Stimulated activated CD8-positive, alpha-beta memory T cell treated with anti-CD3 and anti-CD28 coated beads, Interleukin-12 subunit alpha, Interleukin-12 subunit beta, amount 100 ng/mL, for 24 hours (primary cell): ENCODE data around the gene PIEZO1.
"Not testable (repeated sequence)": the region's sequence is repeated elsewhere in the genome, so short reads cannot be mapped to it uniquely, and the experiment has no call there.

Source experiments
- DNase-seq: peaks from one replicate; pipeline ENCODE4 v3.0.0-alpha.2; 2020; ENCODE audit errors: extremely low read depth

The PIEZO1 gene

DNA sequence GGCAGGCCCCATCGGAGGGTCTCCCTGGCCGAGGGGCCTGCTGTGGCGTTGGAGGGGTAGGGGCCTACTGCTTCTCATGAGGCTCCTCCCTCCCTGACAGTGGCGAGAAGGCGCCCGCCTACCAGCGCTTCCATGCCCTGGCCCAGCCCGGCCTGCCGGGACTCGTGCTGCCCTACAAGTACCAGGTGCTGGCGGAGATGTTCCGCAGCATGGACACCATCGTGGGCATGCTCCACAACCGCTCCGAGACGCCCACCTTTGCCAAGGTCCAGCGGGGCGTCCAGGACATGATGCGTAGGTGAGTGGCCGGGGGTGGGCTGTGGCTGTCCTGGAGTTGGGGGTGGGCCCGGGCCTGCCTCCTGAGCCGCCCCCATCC is 20.3 kb upstream of the PIEZO1 start:
- no peak for DNase-seq

DNA sequence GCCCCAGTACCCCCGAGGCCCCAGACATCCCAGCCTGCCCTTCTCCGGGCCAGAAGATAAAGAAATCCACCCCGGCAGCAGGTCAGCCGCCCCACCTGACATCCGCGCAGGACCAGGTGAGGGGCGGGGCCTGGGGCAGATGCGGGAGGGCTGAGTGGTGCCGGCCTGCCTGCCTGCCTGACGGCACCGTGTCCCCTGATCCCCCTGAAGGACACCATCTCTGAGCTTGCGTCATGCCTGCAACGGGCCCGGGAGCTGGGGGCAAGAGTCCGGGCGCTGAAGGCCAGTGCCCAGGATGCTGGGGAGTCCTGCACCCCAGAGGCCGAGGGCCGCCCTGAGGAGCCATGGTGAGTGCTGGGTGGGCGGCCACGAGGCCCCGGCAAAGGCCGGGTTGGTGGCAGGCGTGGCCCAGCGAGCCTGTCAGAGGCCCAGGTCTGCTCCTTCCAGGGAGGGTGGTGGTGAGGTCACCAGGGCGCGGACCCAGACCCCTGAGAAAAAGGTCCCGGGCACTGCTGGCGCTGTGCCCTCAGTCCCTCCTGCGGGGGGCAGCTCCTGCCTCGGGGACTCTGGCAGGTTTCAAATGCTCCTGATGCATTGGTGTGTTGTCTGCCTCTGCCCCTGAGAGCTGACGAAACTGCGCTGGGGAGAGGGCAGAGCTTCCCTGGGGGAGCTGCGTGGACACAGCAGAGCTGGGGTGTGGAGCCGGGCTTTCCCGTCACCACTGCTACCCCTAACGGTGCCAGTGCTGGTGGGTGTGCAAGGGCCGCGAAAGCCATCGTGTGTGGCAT is 19.7 kb upstream of the PIEZO1 start:
- DNase-seq: no peak

DNA sequence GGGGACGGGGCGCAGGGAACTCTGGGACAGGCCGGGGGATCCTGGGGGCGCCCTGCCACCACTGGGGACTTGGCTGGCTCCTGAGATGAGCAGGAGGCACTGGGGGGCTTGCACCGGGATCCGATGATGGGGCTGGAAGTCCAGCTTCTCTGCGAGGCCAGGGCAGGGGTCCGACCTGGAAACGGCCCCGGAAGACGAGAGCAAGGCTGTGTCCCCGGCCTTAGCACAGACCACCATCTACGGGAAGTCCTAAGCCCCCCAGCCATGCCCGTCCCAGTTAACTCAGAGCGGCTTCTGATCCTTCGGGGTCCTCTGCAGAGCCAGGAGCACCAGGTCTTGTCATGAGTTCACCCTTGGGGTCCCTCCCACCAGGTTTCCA is 19.1 kb upstream of the PIEZO1 start:
- DNase-seq: no peak

DNA sequence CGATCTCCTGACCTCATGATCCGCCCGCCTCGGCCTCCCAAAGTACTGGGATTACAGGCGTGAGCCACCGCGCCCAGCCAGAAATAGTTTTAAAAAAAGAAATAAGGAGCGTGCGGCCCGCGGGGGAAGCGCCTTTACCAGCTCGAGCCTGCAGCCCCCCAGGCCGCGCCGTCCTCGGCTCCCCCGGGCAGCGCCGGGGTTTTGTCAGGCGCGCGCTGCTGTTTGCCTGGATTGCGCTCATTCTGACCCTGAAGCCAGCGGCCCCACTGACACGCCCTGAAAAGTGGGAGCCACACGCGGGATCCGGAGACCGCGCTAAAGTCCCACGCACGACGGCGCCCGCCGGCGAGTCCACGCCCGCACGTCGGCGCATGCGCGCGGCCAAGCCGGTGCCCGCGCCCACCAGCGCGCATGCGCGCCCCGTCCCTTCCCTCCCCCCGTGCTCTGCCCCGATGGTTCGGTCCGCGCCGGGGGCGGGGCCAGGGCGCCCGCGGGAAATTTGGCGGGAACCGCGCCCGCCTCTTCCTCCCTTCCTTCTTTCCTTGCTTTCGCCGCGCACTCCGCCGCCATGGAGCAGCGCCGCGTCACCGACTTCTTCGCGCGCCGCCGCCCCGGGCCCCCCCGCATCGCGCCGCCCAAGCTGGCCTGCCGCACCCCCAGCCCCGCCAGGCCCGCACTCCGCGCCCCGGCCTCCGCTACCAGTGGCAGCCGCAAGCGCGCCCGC is 18.4 kb upstream of the PIEZO1 start, which contains the start of gene CDT1:
CDT1 (plus strand) TSS at position 526 of the 724 bp plus-strand sequence; CDS start at position 569, 43 bp downstream.
- DNase-seq: no peak

DNA sequence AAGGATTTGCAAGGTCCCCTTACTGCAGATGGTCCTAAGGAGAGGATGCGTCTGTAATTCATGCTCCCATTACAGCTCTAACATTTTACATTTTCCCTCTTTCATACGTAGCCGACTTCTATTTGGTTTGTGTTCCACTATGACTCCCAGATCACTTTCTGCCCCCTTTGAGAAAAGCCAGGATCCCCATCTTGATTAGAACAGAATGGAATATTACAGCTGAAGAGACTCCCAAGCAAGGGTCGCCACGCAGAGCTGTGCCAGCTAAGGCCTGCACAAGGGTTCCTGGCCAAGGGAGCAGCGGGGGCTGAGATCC is 15.2 kb upstream of the PIEZO1 start:
- DNase-seq: no peak

DNA sequence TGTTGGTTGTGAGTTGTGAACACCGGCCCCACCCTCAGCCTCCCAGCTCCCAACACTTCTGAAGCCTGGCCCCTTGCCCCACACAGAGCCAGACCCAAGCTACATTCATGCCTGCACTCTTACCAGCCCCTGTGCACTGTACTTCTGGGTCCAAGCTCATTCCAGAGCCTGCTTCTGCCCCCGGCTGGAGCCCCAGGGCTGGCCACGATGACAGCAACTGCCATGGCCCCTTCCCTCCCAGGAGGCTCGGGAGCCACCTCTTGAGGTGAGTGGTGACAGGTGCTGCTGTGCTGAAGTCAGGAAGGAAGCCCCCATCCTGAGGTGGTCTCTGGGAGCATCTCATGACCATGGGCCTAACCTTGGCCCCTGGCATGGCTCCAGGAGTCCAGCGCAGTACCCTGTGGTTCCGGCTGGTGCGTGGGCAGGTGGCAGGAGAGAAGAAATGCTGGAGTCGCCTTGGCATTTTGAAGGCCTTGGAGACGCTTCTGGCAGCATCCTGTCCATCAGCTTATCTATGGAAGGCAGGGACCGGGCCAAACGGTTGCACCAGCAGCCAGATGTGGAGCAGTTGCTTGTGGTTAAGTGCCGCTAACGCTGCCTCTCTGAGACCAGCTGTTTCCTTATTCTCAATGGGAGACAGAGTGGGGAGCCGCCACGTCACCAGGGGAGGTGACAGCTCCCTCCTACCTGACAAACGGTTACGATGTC is 14.7 kb upstream of the PIEZO1 start:
- DNase-seq: no peak

DNA sequence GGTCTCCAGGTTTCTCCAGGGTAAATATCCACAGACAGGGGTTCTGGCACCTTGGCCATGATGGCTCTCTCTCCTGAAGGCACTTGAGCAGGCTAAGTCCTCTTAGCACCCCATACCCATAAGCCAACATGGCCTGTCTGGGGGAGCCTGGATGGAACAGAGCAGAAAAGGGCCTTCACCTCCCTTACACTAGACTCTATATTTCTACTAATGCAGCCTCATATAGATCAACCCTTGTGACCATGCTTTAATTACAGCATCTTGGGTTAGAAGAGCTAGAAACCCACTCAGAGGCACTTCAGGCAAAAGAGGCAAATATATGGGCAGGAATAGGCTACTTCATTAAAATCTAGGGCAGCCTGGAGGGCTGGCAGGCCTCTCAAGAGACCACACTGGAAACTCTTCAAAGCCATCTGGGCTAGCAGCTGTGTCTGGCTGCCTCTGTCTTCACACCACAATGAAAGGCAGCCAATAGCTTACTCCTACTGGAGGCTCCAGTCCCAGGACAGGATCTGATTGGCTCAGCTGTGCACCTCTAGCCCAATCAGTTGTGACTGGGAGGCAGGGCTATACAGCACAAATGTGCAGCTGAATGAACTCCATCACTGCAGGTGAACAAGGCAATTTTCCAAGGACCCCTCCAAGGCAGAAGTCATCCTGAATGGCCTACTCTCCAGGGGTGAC is 13.9 kb upstream of the PIEZO1 start:
- no peak for DNase-seq

DNA sequence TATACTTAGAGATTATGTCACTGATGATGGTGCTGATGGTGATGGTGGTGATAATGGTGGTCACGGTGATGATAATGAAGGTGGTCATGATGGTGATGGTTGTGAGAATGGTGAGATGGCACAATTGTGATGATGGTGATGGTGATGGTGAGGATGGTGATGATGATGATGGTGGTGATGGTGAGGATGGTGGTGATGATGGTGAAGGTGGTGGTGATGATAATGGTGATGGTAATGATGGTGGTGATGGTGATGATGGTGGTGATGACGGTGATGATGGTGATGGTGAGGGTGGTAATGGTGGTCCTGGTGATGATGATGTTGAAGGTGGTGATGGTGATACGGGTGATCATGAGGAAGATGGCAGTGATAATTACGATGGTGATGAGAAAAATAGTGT is 13.1 kb upstream of the PIEZO1 start:
- no peak for DNase-seq

DNA sequence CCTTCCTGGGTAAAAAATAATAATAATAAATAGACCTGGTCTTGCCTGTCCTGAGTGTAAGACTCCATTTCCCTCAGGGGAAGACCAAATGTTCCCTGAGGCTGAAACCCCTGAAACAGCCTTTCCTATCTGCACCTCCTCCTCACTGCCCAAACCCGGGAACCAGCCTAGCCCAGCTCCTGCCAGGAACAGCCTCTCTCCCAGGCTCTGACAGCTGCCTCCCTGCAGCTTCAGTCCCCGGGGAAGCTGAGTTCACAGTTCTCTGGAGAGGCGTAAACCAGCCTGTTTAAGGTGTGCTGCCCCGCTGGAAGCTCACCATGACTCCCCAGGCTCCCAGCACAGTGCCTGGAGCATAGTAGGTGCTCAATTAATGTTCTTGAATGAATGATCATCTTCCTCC is 11.3 kb upstream of the PIEZO1 start:
- no peak for DNase-seq

DNA sequence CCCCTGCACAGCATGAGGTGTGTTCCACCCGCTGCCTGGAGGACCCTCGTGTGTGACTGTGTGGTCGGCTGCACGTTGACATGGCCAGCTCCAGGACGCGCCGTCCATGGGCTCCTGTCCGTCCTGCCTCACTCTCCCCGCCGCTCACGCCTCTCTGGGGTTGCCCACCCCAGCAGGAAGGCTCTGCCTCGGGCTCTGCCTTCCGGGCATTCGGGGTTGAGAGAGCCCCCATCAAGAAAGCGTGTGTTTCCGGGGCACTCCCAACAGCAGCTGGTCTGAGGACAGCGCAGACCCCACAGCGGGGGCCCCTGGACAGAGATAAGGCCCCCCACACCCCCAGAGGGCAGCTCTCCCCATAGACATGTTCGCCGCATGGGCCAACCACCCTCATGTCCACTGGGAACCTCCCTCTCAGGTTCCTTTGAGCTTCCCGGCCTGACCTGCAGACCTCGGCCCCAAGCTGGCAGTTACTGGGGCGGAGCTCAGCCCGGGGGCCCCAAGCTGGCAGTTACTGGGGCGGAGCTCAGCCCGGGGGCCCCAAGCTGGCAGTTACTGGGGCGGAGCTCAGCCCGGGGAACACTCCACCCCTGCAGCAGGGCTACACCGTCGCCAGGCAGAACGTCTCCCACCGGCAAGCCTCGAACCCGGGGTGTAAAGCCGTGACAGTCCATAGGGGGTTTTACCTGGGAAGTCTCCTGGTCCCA is 8.4 kb upstream of the PIEZO1 start:
- no peak for DNase-seq

DNA sequence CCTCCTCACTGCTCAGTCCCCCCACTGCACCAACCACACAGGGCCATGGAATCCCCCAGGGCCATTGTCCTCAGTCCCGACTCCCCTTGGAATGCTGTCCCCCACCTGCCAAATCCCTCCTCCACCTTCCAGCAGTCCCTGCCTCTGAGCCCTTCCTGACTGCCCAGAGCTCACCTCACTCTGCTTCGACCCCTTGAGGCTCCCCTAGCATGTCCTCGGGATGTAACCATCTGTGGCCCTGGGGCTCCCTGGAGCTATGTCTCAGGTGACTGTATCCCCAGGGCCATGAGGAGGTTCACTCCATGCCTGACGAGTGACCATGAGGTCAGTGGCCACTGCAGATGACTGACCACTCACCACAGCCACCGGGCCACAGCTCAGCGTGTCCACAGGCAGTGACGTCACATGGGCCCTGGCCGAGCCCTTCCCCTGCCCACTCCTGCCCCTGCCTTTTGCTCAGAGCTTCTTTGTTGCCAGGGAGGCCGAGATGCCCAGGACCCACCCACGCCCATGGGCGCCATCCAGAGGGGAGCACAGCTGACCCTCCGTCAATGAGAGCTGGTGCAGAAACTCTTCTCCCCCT is 7.7 kb upstream of the PIEZO1 start:
- no peak for DNase-seq

DNA sequence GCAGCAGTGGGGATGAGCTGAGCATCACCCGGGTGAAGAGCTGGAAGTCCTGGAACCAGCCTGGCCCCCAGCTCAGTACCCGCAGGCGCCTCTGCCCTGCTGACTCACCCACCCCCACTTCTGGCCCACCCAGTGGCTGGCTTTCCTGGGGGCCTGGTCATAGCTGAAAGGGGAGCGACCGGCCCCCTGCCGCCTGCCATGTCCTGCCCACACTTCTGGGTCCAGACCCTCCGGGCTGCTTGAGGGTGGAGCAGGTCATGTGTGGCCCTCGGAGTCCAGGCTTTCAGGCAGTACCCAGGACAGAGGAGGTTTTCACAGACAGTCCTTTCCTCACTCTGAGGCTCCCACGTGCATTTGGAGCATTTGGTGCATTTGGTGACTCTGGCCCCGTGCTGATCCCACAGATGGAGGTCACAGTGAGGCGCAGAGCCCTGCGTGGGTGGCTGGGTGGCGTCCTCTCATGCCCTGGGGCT is 7.1 kb upstream of the PIEZO1 start:
- no peak for DNase-seq

DNA sequence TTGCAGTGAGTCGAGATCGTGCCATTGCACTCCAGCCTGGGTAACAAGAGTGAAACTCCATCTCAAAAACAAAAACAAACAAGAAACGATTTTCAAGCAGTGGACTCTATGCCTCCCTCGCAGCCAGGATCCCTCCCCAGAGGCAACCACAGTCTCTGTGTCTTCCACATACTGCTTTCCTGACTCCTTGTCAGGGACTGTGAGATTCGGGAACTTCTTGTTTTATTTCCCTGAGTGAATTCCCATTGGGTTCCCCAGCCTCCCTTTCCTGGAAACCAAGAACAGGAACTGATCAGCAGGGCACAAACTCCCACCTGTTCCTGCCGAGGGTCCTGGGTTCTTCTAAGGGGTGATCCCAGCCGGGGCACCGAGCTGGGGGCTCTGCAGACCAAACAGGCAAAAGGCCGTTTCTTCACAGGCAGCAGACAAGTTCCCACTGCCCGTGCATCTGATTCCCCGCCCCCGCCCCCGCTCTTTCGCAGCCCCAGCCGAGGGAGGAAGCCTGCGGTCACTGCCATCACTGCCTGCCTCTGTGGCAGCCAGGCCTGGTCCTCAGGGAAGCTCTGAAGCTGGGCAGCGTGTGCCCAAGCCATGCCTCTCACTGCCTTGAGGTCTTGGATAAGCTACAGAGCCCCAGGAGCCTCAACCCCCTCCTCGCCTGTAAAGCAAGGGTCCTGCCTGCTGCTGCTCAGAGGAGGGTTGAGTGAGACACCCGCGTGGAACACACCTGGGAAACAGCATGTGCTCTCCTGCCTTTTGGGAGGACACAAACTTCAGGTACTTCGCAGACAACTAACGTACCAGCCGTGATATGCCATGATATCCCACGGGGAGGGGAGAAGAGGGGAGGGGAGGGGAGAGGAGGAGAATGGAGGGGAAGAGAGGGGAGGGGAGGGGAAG is 5.5 kb upstream of the PIEZO1 start:
- no peak for DNase-seq

DNA sequence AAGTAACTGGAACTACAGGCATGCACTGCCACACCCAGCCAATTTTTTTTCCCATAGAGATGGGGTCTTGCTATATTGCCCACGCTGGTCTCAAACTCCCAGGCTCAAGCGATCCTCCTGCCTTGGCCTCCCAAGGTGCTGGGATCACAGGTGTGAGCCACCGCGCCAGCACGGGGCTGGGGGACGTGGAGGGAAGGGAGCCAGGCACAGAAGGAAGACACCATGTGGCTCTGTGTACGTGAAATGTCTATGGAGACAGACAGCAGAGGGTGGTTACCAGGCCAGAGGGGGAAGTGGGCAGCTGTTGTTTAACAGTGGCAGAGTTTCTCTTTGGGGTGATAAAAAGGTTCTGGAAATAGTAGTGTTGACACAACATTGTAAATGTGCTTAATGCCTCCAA is 4.6 kb upstream of the PIEZO1 start:
- no peak for DNase-seq

DNA sequence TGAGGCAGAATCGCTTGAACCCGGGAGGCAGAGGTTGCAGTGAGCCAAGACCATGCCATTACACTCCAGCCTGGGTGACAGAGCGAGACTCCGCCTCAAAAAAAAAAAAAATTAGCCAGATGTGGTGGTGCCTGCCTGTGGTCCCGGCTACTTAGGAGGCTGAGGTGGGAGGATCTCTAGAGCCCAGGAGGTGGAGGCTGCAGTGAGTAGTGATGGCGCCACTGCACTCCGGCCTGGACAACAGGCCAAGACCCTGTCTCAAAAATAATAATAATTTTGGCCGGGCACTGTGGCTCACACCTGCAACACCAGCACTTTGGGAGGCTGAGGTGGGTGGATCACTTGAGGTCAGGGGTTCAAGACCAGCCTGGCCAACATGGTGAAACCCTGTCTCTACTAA is 3.7 kb upstream of the PIEZO1 start:
- DNase-seq: not testable (repeated sequence)

DNA sequence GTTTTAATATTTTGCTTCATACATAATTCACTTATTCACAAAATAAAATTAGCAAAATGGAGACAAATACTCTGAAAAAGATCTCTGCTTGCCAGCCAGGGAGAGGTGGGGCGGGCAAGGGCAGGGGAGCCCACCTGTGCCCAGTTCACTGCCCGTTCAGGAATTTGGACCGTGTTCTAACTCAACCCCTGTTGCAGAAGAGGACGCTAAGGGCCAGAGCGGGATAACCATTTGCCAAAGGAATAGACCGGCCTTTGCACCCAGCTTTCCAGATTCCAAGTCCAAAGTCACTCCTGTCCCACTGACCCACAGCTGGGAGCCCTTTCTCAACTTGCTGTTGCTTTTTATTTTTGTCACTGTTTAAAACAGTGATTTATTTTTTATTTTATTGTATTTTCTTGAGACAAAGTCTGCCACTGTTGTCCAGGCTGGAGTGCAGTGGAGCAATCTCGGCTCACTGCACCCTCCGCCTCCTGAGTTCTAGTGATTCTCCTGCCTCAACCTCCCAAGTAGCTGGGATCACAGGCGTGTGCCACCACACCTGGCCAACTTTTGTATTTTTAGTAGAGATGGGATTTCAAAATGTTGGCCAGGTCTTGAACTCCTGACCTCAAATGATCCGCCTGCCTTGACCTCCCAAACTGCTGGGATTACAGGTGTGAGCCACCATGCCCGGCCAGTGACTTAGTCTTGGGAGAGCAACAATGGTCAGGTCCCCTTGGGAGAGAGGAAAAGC is 2.7 kb upstream of the PIEZO1 start:
- no peak for DNase-seq

DNA sequence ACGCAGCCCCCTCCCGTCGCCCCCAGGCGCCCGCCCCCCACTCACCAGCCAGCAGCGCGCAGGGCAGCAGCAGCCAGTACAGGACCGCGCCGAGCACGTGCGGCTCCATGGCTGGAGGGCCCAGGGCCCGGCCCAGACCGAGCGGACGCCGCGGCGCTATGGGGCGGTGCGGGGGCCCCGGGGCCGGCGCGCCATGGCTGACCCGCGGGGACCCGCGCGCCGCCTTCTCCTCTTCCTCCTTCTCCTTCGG is 239 bp downstream of the PIEZO1 start:
- no peak for DNase-seq

DNA sequence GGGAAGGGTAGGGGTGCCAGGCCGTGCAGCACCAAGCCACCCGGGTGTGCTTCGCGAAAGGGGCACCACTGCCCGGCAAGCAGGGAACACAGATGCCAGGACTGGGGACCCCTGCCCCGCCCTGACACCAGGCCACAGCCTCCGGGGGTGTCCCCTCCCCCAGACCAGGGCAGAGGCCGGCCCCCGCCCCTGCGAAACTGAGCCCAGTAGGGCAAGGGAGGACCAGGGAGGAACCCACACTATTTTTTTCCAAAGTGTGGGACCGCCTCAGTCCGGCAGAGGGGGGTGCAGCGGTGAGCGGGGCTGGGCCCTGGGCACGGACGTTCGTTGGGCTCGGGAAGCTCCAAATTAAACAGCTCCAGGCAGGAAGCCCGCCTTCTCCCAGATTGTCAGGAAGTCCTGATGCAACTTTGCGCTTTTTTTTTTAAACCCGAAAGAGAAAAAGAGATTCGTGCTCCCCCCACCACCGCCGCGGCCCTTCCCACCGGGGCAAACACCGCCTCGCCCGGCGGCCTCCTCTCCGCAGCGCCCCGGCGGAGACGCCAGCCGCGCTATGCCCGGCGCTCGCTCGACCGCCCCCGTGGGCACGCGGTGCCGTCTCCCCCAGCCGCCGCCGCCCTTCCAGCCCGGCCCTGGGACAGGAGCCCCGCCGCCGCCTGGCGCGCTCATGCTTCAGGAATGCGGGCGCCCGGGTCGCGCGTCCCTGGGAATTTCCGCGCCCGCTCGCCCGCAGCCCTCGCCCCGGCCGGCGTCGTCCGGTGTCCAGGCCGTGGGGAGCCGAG is 755 bp downstream of the PIEZO1 start:
- DNase-seq: no peak
